ENCODE data around the gene CCDC182.

The CCDC182 gene

DNA sequence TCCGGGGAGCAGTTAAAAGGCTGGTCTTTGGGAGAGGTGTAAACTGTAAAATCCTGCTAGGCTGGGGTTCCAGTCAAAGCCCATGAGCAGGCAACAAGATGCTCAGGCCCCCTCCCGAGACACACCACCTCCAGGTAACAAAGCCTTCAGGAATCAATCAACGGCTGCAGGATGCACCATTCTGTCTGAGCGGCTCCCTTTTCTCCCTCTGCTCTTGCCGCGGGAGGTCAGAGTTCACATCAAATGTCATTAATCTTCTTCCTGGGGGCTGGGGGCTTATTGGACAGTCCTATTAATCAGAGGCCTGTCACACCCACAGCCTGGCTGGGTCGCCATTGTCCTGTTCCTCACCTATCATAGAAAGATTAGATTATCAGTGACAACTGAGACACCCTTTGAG lies 11.9 kb upstream of the CCDC182 start:
- DNase-seq (ENCODE audit: low spot score): no peak

DNA sequence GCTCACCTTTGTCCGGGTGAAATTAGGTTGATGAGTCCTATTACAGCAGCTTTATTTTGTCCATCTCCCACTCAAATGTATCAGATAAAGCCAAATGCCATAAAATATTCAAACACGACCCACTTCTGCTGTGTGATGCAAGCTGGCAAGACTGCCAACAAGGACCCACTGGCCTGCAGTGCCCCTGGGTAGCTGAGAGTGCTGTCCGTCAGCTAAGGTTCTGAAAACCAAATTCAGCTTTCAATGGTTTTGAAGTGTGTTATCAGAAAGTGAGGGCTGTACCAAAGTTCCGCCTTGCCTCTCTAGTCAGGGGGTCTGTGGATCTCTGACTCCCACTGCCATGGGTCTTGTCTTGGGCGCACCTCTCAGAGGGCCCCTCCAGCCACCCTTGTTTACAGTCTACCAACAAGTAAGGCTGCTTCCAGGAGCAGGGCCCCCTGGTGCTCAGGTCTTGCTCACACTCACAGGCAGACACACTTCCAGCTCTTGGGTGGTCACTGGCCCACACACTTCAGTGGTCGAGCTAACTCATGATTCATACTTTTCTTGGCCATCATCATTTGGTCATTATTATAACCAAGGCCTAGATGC lies 10.5 kb upstream of the CCDC182 start:
- DNase-seq (ENCODE audit: low spot score): no peak

DNA sequence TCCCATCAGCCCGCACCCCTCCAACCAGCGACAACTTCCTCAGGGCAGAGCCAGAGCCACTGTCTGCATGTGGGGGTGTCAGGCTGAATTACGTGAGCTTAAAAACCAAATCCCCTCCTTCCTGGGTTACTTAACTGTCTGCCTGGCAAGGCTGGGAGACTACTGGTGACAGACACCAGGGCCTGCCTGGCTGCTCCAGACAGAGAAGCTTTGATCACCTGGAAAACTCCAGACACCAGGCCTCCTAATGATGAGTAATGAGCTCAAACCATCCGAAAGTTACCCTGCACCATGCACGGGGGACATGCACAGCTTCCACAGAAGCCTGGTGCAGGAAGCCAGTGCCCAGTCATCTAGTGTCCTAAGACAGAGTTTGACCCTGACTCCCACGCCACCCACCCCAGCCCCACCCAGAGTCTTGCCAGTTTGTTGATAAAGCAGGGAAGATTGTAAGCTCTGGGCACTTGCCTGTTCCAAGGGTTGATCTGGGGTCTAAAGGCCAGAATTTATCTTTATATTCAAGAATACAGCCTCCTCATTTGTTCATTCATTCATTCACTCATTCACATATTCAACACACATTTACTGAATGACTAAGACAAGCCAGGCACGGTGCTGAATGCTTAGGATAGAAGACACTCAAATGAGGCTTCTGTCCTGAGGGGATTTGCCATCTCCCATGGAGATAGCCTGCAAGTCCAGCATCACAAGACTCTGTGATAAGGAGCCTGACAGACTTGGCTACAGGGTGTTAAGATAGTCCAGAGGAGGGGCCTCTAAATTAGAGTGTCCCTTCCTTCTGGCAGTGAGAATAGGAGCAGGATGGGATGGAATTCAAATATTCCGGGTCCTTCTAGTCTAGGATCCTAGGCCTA lies 7.2 kb upstream of the CCDC182 start:
- DNase-seq (ENCODE audit: low spot score): no peak

DNA sequence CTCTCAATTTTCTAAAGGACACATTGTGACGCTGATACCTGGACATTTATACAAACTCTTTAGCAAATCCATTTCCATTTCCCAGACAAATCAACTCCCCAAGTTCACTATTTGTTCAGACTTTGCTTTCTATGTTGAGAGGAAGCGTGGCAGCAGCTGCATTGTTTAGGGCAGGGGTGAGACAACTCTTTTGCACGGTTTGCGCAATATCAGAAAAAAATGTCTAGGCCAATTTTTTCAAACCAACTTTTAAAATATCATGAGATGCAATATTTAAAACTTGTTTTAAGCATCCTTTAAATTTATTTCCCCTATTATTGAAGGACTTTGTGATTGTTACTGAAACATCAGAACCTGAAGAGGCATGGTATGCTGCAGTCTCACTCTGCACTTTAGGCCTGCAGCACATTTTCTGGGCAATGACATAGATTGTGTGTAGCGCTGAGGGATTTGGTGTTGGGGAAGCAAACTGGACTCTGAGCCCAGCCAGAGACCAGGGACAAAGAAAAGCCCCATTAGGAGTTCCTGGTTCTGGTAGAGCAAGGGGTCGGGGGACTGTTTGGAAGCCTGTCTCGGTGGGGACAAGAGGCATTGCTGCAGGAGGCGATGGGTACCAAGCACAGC lies 6.4 kb upstream of the CCDC182 start:
- DNase-seq (ENCODE audit: low spot score): no peak

DNA sequence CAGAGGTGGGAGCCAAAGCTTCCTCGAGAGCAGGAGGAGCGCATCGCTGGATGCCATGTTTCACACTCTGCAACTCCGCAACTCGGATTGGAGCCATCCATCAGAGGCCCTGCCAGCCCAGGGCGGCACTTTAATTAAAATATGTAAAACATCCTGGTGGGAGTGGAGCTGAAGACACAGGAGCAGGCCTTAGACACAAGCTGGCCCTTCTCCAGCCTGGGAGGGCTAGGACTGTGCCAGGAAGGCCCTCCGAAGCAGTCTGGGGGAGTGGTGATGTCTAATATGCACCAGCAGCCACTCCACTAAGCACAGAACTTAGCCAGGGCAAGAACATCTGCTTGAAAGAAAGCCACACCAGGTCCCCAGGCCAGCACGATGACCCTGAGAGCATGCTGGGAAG lies 5.8 kb upstream of the CCDC182 start:
- no peak for DNase-seq (ENCODE audit: low spot score)

DNA sequence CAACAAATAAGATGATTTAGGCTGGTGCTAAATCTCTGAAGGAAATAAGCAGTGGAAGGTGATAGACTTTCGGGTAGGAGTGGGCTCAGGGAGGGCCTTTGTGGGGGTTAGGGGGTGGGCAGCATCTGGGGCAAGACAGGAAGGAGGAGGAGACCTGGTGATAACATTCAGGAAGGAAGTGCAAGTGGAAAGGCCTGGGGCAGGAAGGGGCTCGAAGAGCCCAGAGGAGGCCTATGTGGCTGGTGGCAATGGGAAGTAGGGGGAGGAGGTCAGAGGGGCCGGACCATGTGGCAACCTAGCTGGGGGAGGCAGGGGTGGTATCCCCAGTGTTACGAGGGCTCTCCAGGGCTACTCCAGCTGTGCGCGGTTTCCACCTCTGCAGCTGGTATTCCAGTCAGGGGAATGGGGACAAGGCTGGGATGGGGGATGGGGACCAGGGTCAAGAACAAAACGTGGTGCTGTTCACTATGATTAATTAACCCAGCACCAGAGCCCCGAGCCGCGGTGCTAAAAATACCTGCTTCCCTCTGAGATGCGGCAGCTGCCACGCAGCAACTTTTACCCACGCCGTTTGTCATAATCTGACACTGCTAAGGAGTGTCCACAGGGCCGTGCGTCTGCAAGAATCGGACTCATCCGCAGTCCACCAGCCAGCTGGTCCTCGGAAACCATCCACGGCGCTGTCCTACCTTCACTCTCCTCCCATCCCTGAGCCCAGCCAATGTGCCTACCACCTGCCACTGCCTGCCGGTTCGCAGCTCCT lies 5.2 kb upstream of the CCDC182 start:
- no peak for DNase-seq (ENCODE audit: low spot score)

DNA sequence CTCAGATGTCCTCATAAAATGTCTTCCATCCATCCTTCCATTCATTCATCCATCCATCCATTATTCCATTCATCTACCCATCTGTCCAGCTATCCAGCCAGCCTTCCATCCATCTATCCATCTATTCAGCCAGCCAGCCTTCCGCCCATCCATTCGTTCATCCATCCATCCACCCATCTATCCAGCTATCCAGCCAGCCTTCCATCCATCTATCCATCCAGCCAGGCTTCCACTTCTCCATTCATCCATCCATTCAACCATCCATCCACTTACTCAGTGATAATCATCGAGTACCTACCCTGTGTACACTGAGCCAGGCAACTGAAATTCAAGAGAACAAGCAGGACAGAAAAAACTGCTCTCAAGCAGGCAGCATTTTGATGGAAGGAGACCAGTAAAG lies 4.6 kb upstream of the CCDC182 start:
- DNase-seq (ENCODE audit: low spot score): no peak

DNA sequence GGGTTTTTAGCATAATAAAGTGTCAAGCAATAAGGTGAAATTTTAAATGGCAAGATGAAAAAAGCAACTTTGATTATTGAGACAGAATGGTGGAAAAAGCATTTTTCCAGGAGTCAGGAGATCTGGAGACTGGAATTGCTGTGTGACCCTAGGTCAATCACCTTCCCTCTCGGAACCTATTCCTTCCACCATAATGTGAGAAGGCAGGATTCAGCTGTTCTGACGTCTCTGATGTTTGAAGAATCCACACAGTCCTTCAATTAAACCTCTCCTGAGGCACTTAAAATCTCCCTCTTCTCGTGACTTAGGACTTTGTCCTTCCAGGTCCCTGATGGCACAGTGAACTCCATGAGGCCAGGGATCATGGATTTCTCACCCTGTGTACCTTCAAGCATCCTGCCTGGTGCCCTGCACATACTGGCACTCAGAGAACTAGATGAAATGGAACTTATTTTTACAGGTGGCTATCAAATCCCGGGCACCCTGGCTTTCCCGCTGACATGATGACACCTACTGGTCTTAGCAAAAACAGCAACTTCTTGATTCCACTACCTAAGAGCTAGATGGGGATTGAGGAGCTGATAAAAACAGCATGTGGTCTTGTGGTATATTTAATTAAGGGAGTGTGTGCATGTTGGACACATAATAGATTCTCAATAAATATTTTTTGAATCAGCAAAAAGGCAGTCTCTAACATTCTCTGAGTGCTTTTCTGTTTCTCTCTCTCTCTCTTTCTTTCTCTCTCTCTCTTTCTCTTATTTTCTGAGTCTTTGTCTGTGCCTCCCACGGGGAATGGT lies 2.3 kb upstream of the CCDC182 start:
- peak; percentile 51 for DNase-seq (ENCODE audit: low spot score)

DNA sequence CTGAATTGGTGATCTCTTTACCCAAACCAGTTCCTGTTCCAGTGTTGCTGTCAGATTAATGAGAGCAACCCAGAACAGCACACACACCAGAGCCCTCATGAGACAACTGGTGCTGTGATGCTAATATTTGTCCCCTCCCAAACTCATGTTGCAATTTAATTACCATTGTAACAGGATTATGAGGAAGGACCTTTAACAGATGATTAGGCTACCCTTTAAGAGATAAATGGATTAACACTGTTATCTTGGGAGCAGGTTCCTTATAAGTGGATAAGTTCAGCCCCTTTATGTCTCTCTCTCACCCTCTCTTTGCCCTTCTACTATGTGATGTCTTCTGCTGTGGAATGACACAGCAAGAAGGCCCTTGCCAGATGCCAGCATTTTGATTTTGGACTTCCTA lies 1.1 kb upstream of the CCDC182 start:
- no peak for DNase-seq (ENCODE audit: low spot score)

DNA sequence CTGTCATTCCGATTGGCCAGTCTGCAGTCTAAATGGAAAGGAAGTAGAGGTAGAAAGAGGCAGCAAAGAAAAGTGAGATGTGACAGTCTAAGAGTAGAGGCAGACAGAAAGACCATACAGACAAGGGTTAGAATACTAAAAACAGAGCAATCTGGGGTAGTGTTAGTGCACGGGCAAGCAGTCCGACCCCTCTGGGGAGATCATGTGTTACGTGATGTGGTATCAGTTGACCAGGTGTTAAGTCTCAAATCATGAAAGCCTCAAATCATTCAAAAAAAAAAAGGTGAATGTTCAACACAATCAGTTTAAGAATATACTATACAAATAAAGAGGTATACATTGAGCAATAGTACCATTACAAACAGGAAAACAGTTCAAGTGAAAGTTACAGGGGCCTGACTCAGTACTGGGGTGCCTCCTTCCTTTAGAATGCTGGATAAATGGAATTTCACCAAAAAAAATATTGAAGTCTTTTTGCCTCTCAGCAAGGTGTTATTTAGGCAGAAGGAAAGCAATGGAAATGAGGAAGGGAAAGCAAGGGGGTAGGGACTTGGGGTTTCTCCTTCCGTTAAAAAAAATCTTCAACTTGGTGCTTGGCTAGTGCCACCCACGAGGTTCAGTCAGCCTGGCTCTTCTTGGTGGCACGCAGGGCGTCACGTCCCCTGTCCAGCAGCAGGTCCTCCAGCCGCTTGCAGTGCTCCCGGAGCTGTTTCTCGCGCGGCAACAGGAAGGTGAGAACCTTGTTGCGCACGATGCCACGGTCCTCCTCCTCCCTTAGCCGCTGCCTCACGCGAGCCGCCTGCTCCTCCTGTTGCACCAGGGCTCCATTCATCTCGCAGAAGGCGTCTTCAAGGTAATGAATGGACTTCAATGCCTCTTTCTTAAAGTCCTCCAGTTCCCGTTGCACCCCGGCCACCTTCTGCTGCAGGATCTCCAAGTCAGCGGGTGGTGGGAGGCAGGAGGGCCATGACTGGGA lies 616 bp downstream of the CCDC182 start:
- no peak for DNase-seq (ENCODE audit: low spot score)

DNA sequence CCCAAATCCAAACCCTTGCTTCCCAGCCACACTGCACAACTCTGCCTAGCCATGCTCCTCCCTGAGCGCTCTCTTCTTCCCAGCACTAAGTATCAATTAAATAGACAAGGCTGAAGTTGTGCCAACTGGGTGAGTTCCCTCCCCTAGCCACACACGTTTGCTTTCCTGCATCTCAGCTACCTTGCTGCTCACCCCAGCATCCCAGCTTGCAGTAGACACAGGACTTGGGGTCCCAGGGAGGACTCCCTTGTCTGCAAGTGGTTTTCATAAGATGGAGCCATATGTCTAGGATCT lies 4.9 kb downstream of the CCDC182 start:
- DNase-seq (ENCODE audit: low spot score): no peak

DNA sequence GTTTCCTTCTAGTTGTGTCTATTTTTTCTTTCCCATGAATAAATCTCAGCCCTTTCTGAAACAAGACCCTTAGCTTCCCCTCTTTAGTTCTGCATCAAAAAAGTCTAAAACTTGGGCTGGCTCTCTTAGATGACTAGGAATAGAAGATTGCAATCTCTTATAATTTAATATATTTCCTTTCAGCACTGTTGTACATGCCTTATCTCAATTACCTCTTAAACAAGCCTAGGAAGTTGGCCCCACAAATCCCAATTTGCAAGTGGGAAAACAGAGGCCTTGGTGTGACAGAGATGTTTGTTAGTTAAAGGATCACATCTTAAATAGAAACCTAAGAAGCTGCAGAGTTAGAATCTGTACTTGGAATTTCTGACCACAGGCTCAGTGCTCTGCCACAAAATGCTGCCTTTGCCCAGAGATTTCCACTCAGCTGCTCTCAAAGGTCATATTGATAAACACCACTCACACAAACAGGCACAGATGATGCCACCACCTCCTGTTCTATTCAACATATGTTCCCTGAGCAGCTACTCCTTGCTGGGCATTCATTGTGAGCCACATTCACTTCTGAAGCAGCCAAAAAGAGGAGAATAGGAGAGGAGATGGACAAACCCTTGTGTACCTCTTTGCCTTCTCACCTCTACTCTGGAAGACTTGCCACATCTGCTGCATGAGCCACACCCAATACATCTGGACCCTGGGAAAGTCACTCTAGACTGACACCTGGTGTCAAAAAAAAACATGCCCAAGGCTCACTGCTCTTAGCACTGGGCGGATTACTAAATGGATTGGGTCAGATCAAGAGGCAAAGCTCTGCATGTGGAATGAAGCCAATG lies 5.5 kb downstream of the CCDC182 start:
- no peak for DNase-seq (ENCODE audit: low spot score)

DNA sequence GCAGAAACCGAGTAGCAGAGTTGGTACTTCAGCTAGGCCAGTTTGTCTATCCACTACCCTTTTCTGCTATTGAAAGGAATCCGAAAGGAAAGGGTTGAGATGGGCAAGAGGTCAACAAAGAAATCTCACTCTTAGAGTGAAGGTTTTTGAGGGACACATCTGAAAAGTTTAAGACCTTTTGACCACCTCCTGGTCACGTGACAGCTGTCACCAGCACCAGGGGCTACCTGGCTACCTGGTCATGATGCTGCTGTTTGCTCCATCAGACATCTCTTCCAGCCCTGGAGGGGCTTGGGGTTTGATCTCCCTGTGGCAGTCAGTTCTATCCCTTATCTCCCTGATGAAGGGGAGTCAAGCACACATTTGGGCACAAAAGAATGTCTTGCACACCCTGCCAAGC lies 7.6 kb downstream of the CCDC182 start:
- DNase-seq (ENCODE audit: low spot score): no peak

DNA sequence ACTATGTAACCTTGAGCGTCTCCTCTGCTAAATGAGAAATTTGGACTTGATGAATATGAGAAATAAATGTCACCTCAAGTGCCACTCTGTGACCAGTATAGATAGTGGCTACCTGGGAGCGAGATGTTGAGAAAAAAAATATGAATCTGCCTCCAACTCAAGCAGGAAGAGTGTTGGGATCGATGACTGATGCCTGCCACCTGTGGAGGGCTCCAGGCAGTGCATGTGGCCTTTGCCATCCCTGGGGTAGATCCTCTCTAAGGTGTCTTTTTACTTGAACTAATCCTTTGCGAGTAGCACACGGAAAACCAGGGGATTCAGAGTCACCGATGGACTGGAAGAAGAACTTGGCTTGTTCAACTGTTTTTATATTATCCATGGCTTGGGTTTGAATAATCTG lies 9.4 kb downstream of the CCDC182 start:
- DNase-seq (ENCODE audit: low spot score): no peak

DNA sequence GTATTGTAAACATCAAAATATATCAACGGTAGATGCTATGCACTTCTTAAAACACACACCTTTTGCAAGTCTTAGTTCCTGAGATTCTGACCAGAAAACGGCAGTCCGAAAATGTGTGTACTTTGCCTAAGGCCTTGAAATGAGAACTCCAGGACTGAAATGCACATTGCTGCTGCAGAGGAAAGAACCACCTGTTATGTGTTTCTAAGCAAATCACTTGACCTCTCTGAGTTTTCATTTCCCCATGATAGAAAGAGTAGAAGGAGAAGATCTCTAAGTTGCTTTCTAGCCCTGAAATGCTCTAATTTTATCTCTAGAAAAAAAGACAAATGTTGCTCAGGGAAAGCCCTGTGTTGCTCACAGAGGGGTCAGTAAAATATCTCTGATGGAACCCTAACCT lies 9.9 kb downstream of the CCDC182 start:
- no peak for DNase-seq (ENCODE audit: low spot score)

DNA sequence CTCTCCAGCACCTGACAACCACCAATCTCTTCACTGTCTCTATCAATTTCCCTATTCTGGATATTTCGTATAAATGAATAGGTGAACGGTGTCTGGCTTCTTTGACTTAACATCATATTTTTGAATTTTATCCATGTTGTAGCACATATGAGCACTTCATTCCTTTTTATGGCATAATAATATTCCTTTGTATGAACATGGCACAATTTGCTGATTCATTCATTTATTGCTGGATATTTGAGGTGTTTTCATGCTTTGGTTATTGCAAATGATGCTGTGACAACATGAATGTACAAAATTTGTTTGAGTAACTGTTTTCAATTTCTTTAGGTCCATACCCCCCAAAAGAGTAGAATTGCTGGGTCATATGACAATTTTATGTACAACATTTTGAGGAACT lies 12.0 kb downstream of the CCDC182 start:
- DNase-seq (ENCODE audit: low spot score): no peak

DNA sequence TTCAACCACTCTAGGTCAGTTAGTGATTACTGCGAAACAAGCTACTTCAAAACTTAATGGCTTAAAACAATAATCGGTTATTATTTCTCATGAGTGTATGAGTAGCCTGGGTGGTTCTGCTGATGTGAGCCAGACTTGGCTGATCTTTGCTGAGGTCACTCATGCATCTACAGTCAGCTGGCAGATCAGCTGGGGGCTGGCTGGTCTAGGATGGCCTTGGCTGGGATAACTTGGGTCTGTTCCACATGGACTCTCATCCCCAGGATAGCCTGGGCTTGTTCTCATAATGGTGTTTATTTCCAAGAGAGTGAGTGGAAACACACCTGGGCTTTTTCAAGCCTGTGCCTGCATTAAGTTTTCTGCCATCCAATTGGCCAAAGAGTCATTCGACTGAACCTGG lies 13.0 kb downstream of the CCDC182 start:
- no peak for DNase-seq (ENCODE audit: low spot score)

DNA sequence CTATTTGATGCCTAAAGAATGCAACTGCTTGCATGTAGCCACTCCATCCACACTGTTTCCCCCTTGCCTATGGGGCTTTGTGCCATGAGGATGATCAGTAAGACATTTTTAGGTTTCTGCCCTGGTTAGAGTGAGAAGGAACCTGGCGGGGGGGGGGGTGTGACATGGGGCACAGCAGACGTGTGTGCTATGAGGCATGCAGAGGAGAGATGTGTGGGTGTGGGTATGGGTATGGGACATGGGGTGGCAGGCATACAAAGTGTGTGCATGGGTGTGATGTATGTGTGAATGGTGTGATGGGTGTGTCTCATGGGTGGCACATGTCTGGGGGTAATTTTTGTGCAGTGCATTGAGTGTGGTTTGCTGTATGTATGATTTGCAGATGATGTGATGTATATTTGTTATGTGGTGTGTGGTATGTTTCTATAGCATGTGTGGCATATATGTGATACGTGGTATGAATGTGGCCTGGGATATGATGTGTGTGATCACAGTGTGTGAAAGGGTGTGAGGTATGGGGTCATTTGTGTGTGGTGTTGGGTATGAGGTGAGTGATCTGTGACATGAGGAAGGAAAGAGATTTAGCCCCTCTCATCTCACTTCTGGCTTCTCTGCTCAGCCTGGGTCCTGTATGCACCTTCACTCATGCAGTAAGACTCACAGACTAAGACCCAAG lies 14.9 kb downstream of the CCDC182 start:
- no peak for DNase-seq (ENCODE audit: low spot score)

DNA sequence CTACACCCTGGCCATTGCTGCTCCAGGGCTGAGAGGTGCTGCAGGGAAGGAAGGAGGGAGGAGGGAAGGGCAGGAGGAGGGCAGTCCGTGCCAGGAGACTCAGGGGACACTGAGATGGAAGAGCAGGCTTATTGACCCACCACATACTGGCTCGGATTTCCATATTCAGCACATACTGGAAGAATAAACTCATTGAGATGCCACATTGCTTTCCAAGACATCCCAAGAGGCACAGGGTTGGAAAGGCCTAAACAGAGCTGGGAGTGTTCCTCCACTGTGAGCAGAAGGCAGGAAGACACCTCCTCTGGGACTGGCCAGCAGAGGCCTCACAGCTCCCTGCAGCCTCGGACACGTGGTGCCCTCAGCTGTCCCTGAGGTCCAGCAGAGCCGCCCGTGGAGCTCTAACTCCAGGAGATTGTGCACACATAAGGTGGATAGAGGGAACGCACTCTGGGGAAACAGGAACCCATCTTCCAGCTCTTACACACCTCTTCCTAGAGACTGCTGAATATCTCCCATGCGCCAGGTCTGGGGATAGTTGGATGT lies 17.4 kb downstream of the CCDC182 start:
- DNase-seq (ENCODE audit: low spot score): no peak

Data from kidney capillary endothelial cell (primary cell).